T-helper 17 cell (primary cell): Measurements from ENCODE around the gene SPATA6L. TPM values are rescaled to one million over a fixed set of nuclear protein-coding genes. Genes with fewer than 3 reads are reported as not detected.

ENCODE experiments used
- ATAC-seq: fragments of 150-1000 bp; cut with Tn5 transposase; 2 replicates; pipeline ENCODE4 v1.10.0; 2021; ENCODE audit warnings: mild to moderate bottlenecking, moderate library complexity
- DNase-seq, 3 donors: peaks; one replicate each; pipeline versions ENCODE4 v3.0.0 to v3.0.0-alpha.2; 2020 to 2021
- H3K9me3 ChIP-seq: one replicate; pipeline ENCODE4 v1.7.0; 2013; ENCODE audit warnings: low read length, mild to moderate bottlenecking; ENCODE audit not compliant: control insufficient read depth, poor library complexity, severe bottlenecking
- H3K27ac Mint-ChIP-seq: one replicate; pipeline ENCODE4 v1.8.0; 2022; ENCODE audit warnings: mild to moderate bottlenecking, moderate library complexity, mixed read lengths
- H3K27me3 Mint-ChIP-seq: one replicate; pipeline ENCODE4 v1.8.0; 2022; ENCODE audit warnings: mixed read lengths
- H3K36me3 Mint-ChIP-seq: one replicate; pipeline ENCODE4 v1.8.0; 2022; ENCODE audit warnings: low read depth, mixed read lengths
- H3K4me1 Mint-ChIP-seq: one replicate; pipeline ENCODE4 v1.8.0; 2022; ENCODE audit warnings: mild to moderate bottlenecking, mixed read lengths
- H3K4me3 Mint-ChIP-seq: one replicate; pipeline ENCODE4 v1.8.0; 2022; ENCODE audit warnings: mild to moderate bottlenecking, moderate library complexity, mixed read lengths
- total RNA-seq, 4 donors: library from RNA in 2 of 4; stranded (reverse) in 2 of 4; gene quantifications; one replicate each; pipeline ENCODE4 v1.2.3 and lab custom pipeline; 2022 to 2026

SPATA6L gene
- total RNA-seq, 2 donors from 2014 or later, result 5.7 to 9.2 TPM

- no peak for ATAC-seq
- Mint-ChIP-seq H3K27ac (no peak overlapping the region), H3K27me3 (peaks cover 6% of the 10 kb centered on the region), H3K4me3 (no peak overlapping the region), H3K36me3 (no peaks in the 10 kb centered on the region), H3K4me1 (peaks cover 13% of the 10 kb centered on the region)
- H3K9me3 ChIP-seq, result no peaks in the 10 kb centered on the region
- no peak for DNase-seq
Measured at GRCh38 chr9:4559261-4560182, 106.8 kb downstream of the SPATA6L start.

GRCh38 chr9:4558371-4558998 lies 107.8 kb downstream of the SPATA6L start:
- H3K9me3 ChIP-seq, result no peaks in the 10 kb centered on the region
- ATAC-seq (no peak), DNase-seq (no peak)
- H3K27me3 Mint-ChIP-seq, result peaks cover 6% of the 10 kb centered on the region
- H3K36me3 Mint-ChIP-seq, result no peaks in the 10 kb centered on the region
- no peak overlapping the region for H3K4me3 Mint-ChIP-seq
- H3K4me1 Mint-ChIP-seq, result peaks cover 13% of the 10 kb centered on the region
- no peak overlapping the region for H3K27ac Mint-ChIP-seq

- H3K9me3 ChIP-seq, result no peaks in the 10 kb centered on the region
- peak overlapping the region; percentile 11 for H3K27ac Mint-ChIP-seq
- peaks cover 16% of the 10 kb centered on the region for H3K4me1 Mint-ChIP-seq
- H3K4me3 Mint-ChIP-seq, result no peak overlapping the region
- peaks cover 8% of the 10 kb centered on the region for H3K27me3 Mint-ChIP-seq
- DNase-seq (no peak), ATAC-seq (peak; percentile 56)
- no peaks in the 10 kb centered on the region for H3K36me3 Mint-ChIP-seq
Measured at GRCh38 chr9:4555236-4555635, 111.0 kb downstream of the SPATA6L start.

- no peaks in the 10 kb centered on the region for H3K36me3 Mint-ChIP-seq
- ATAC-seq, result no peak
- H3K4me1 Mint-ChIP-seq, result peaks cover 19% of the 10 kb centered on the region
Measured at GRCh38 chr9:4553951-4554381, 112.3 kb downstream of the SPATA6L start.

GRCh38 chr9:4550777-4551484 lies 115.3 kb downstream of the SPATA6L start:
- no peaks in the 10 kb centered on the region for H3K36me3 Mint-ChIP-seq
- no peak for ATAC-seq
- DNase-seq, result no peak
- peaks cover 12% of the 10 kb centered on the region for H3K27me3 Mint-ChIP-seq
- H3K27ac Mint-ChIP-seq, result no peak overlapping the region
- no peak overlapping the region for H3K4me3 Mint-ChIP-seq
- H3K4me1 Mint-ChIP-seq, result peaks cover 24% of the 10 kb centered on the region
- no peaks in the 10 kb centered on the region for H3K9me3 ChIP-seq

More at GRCh38 chr9:4553951-4554381, 112.3 kb downstream of the SPATA6L start:
- H3K9me3 ChIP-seq, result no peaks in the 10 kb centered on the region
- H3K27ac Mint-ChIP-seq, result no peak overlapping the region
- peaks cover 12% of the 10 kb centered on the region for H3K27me3 Mint-ChIP-seq
- DNase-seq, result no peak
- H3K4me3 Mint-ChIP-seq, result no peak overlapping the region

- H3K4me1 Mint-ChIP-seq, result peaks cover 21% of the 10 kb centered on the region
Measured at GRCh38 chr9:4549751-4550295, 116.5 kb downstream of the SPATA6L start.

GRCh38 chr9:4548811-4549725 lies 117.2 kb downstream of the SPATA6L start:
- Mint-ChIP-seq H3K27ac (no peak overlapping the region), H3K4me1 (peaks cover 16% of the 10 kb centered on the region), H3K27me3 (peaks cover 12% of the 10 kb centered on the region), H3K4me3 (no peak overlapping the region), H3K36me3 (no peaks in the 10 kb centered on the region)
- ATAC-seq (no peak), DNase-seq (no peak)
- no peaks in the 10 kb centered on the region for H3K9me3 ChIP-seq

More at GRCh38 chr9:4549751-4550295, 116.5 kb downstream of the SPATA6L start:
- no peaks in the 10 kb centered on the region for H3K36me3 Mint-ChIP-seq
- no peak for DNase-seq
- H3K9me3 ChIP-seq, result no peaks in the 10 kb centered on the region
- no peak overlapping the region for H3K4me3 Mint-ChIP-seq
- no peak for ATAC-seq
- no peak overlapping the region for H3K27ac Mint-ChIP-seq
- H3K27me3 Mint-ChIP-seq, result peaks cover 12% of the 10 kb centered on the region

Other genes starting within 250 kb of the SPATA6L start
- gene SLC1A1, start 176.0 kb downstream of the SPATA6L start, total RNA-seq, result under 1 TPM; 0.07 to 0.13 TPM
- 1 to 10 TPM; 5.9 to 7.7 TPM for gene PLPP6, start 4.2 kb downstream of the SPATA6L start, total RNA-seq
- gene CDC37L1, start 13.1 kb upstream of the SPATA6L start, total RNA-seq, result 10 to 100 TPM; 18.2 to 20.1 TPM
- 10 to 100 TPM; 14.2 to 15.2 TPM for gene AK3, start 74.7 kb upstream of the SPATA6L start, total RNA-seq
- gene RCL1, start 126.5 kb upstream of the SPATA6L start, total RNA-seq, result 10 to 100 TPM; 23.5 to 28.1 TPM